Daoy (cell line): Measurements from ENCODE around the gene SLIT1. TPM values are rescaled to one million over a fixed set of nuclear protein-coding genes. Genes with fewer than 3 reads are reported as not detected.

Experiments used
- DNase-seq: peaks from one replicate; pipeline ENCODE4 v3.0.0-alpha.2; 2015; ENCODE audit warnings: low read depth
- total RNA-seq: library from RNA; depleted of rRNA; stranded (reverse); fragments of >200 nt; shearing (Covaris generic); gene quantifications from 2 replicates; pipeline ENCODE4 v1.2.3, GENCODE V29; 2014; rRNA removed

SLIT1 gene
- total RNA-seq, 1 experiment from 2014 or later = 0.11 TPM

GRCh38 chr10:96973809-96974747, 211.7 kb downstream of the SLIT1 start:
- DNase-seq = no peak

GRCh38 chr10:96972264-96972663, 213.5 kb downstream of the SLIT1 start:
- DNase-seq = no peak

- no peak for DNase-seq
Measured at GRCh38 chr10:96971324-96971723, 214.4 kb downstream of the SLIT1 start.

GRCh38 chr10:96968682-96969423, 216.9 kb downstream of the SLIT1 start:
- no peak for DNase-seq

GRCh38 chr10:96967847-96968246, 217.9 kb downstream of the SLIT1 start:
- no peak for DNase-seq

GRCh38 chr10:96964131-96964530, 221.6 kb downstream of the SLIT1 start:
- no peak for DNase-seq

DNA sequence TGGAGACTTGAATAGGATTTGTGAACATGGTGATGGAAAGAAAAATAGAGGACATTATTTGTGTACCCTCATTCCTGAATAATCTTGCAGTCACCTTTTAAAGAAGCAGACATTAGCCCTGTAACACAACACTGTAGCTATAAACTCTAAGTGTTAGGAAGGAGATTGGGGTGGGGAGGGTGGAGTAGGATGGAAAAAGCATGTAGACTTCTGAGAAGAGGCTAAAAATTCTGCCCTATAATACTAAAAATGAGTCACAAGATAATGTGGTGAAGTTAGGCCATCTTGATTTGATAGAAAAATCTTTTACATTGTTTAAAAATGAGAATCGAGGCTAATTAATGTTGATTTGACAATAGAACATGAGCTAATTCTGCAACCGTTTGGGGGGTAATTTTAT, 224.9 kb downstream of the SLIT1 start:
- DNase-seq = no peak

- no peak for DNase-seq
Measured at GRCh38 chr10:96959733-96960132, 226.0 kb downstream of the SLIT1 start.

GRCh38 chr10:96958071-96958470, 227.7 kb downstream of the SLIT1 start:
- no peak for DNase-seq

GRCh38 chr10:96955794-96956193, 230.0 kb downstream of the SLIT1 start:
- no peak for DNase-seq

DNA sequence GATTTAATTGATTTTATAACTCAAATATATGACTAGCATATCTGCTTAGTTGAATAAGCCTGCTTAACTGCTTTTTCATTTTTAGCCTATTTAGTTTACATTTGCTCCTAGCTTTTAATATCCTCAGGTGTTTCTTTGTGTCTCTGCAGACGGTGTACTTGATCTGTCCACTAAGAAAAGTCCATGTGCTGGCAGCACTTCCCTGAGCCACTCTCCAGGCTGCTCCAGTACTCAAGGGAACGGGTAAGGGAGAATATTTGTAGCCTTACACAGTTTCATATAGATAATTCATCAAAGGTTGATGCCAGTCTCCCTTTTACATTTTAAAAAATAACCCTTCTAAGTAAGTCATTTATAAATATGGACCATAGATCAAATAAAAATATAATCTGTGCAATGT, 233.8 kb downstream of the SLIT1 start:
- DNase-seq = no peak

GRCh38 chr10:96949039-96949683, 236.6 kb downstream of the SLIT1 start:
- no peak for DNase-seq

Other genes with a start within 250 kb of the SLIT1 start
- 9.8 and 11.4 TPM in 2 replicates for gene ARHGAP19, start 106.7 kb upstream of the SLIT1 start, total RNA-seq
- gene FRAT1, start 133.3 kb upstream of the SLIT1 start, total RNA-seq = 1.3 and 2.2 TPM in 2 replicates
- 12.7 and 13.8 TPM in 2 replicates for gene FRAT2, start 148.8 kb upstream of the SLIT1 start, total RNA-seq
- 78.4 and 78.6 TPM in 2 replicates for gene RRP12, start 215.4 kb upstream of the SLIT1 start, total RNA-seq
- 506 and 508 TPM in 2 replicates for gene PGAM1, start 240.2 kb upstream of the SLIT1 start, total RNA-seq